DND-41 (cell line): ENCODE results near the gene F8.

ENCODE experiments used
- ATAC-seq: fragments of 200-7000 bp; cut with Tn5 transposase; 3 replicates; pipeline ENCODE4 v1.9.1; 2021; ENCODE audit warnings: low read depth; ENCODE audit not compliant: insufficient read depth
- DNase-seq: peaks from one replicate; pipeline ENCODE4 v3.0.0-alpha.2; 2020
- H2AFZ ChIP-seq: 2 replicates; pipeline ENCODE4 v1.6.0; 2012; ENCODE audit warnings: low read depth, low read length
- H3K27ac ChIP-seq: 2 replicates; pipeline ENCODE4 v1.5.1; 2012; ENCODE audit warnings: low read length, inconsistent platforms
- H3K27me3 ChIP-seq: fragments of 200-600 bp; sonication (generic); 2 replicates; pipeline ENCODE4 v1.6.0; 2012; ENCODE audit warnings: low read length, mild to moderate bottlenecking, inconsistent platforms; ENCODE audit not compliant: insufficient read depth, poor library complexity
- H3K36me3 ChIP-seq: 2 replicates; pipeline ENCODE4 v1.5.1; 2012; ENCODE audit warnings: low read length, inconsistent platforms; ENCODE audit not compliant: insufficient read depth
- H3K4me1 ChIP-seq: 2 replicates; pipeline ENCODE4 v1.5.1; 2012; ENCODE audit warnings: mild to moderate bottlenecking, low read length; ENCODE audit not compliant: insufficient read depth
- H3K4me2 ChIP-seq: 2 replicates; pipeline ENCODE4 v1.6.0; 2012; ENCODE audit warnings: mild to moderate bottlenecking, moderate library complexity, low read length, inconsistent platforms; ENCODE audit not compliant: insufficient read depth
- H3K4me3 ChIP-seq, 2 experiments: fragments of 200-600 bp in 1 of 2; shearing (Covaris generic) in 1 of 2; 2 replicates each; pipeline ENCODE4 v1.5.1; 2012 to 2016; ENCODE audit warnings: inconsistent platforms in 2 of 2, low read length in 2 of 2, mild to moderate bottlenecking in 2 of 2, low read depth in 1 of 2, moderate library complexity in 1 of 2
- H3K79me2 ChIP-seq: 2 replicates; pipeline ENCODE4 v1.6.0; 2012; ENCODE audit warnings: low read length, inconsistent platforms; ENCODE audit not compliant: insufficient read depth
- H3K9ac ChIP-seq: 2 replicates; pipeline ENCODE4 v1.6.0; 2012; ENCODE audit warnings: low read depth, mild to moderate bottlenecking, inconsistent platforms, low read length, moderate library complexity
- H3K9me3 ChIP-seq: 2 replicates; pipeline ENCODE4 v1.5.1; 2012; ENCODE audit warnings: low read length, moderate library complexity, mild to moderate bottlenecking, inconsistent platforms; ENCODE audit not compliant: insufficient read depth, severe bottlenecking
- H4K20me1 ChIP-seq: 2 replicates; pipeline ENCODE4 v1.6.0; 2012; ENCODE audit warnings: low read length; ENCODE audit not compliant: insufficient read depth
- EZH2 ChIP-seq: IDR thresholded peaks from 3 replicates; pipeline ENCODE4 v1.6.1; 2012; ENCODE audit warnings: borderline replicate concordance, low read depth, mild to moderate bottlenecking, moderate library complexity, low read length, inconsistent platforms; ENCODE audit not compliant: severe bottlenecking
- TF ChIP-seq, protein P1 (sequence below): IDR thresholded peaks from 2 replicates; pipeline ENCODE4 v1.5.1; 2012; ENCODE audit warnings: borderline replicate concordance, low read length, moderate library complexity, mild to moderate bottlenecking; ENCODE audit not compliant: poor library complexity, severe bottlenecking; ENCODE audit errors: extremely low read depth

Gene F8

DNA sequence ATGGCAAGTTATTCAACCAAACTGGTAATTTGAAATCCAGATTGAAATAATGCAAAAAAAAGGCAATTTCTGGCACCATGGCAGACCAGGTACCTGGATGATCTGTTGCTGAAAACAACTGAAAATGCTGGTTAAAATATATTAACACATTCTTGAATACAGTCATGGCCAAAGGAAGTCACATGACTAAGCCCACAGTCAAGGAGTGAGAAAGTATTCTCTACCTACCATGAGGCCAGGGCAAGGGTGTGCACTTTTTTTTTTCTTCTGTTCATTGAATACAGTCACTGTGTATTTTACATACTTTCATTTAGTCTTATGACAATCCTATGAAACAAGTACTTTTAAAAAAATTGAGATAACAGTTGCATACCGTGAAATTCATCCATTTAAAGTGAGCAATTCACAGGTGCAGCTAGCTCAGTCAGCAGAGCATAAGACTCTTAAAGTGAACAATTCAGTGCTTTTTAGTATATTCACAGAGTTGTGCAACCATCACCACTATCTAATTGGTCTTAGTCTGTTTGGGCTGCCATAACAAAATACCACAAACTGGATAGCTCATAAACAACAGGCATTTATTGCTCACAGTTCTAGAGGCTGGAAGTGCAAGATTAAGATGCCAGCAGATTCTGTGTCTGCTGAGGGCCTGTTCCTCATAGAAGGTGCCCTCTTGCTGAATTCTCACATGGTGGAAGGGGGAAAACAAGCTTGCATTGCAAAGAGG lies 212.4 kb downstream of the F8 start:
- Histone ChIP-seq H3K9me3 (no peaks in the 10 kb centered on the region), H3K27me3 (no peaks in the 10 kb centered on the region), H2AFZ (no peak overlapping the region), H3K27ac (no peak overlapping the region), H3K4me3 (no peak overlapping the region), H3K4me1 (peaks cover 6% of the 10 kb centered on the region), H3K4me2 (no peak overlapping the region), H4K20me1 (no peaks in the 10 kb centered on the region), H3K79me2 (peaks cover under 1% of the 10 kb centered on the region), H3K36me3 (no peaks in the 10 kb centered on the region), H3K9ac (no peak overlapping the region)
- ATAC-seq (no peak), DNase-seq (no peak)
- no peak for TF ChIP-seq EZH2
- TF ChIP-seq, protein P1, sequence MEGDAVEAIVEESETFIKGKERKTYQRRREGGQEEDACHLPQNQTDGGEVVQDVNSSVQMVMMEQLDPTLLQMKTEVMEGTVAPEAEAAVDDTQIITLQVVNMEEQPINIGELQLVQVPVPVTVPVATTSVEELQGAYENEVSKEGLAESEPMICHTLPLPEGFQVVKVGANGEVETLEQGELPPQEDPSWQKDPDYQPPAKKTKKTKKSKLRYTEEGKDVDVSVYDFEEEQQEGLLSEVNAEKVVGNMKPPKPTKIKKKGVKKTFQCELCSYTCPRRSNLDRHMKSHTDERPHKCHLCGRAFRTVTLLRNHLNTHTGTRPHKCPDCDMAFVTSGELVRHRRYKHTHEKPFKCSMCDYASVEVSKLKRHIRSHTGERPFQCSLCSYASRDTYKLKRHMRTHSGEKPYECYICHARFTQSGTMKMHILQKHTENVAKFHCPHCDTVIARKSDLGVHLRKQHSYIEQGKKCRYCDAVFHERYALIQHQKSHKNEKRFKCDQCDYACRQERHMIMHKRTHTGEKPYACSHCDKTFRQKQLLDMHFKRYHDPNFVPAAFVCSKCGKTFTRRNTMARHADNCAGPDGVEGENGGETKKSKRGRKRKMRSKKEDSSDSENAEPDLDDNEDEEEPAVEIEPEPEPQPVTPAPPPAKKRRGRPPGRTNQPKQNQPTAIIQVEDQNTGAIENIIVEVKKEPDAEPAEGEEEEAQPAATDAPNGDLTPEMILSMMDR = no peak

DNA sequence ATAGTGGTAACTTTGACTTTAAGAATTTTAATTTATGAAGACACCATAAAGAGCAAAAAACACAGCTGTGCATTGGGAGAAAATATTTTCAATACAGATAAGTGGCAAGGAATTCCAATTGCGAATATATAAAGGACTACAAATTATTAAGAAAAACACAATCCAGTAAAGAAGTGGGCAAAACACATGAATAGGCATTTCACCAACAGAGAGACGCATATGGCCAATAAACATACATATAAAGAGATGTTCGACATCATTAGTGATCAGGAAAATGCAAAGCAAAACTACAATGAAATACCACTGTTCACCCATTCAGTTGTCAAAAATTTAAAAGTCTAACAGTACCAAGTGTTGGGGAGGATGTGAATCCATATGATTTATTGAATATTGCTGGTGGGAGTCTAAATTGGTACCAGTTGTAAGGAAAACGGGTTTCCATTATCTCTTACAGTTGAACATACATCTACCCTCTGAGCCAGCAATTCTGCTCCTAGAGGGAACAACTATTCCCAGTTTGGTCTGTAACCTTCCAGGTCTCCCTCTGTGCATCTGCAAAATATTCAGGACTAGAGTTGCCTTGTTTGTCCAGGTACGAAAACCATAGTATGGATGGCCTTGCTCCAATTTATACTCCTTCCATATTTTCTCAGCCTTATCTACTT lies 215.6 kb downstream of the F8 start:
- TF ChIP-seq EZH2 = no peak
- TF ChIP-seq, protein P1 = no peak
- Histone ChIP-seq H3K9ac (no peak overlapping the region), H3K4me2 (no peak overlapping the region), H3K79me2 (peaks cover 26% of the 10 kb centered on the region), H3K36me3 (no peaks in the 10 kb centered on the region), H3K9me3 (no peaks in the 10 kb centered on the region), H3K27me3 (no peaks in the 10 kb centered on the region), H3K27ac (no peak overlapping the region), H3K4me1 (peaks cover 29% of the 10 kb centered on the region), H4K20me1 (no peaks in the 10 kb centered on the region), H2AFZ (no peak overlapping the region), H3K4me3 (no peak overlapping the region)
- ATAC-seq (no peak), DNase-seq (no peak)

DNA sequence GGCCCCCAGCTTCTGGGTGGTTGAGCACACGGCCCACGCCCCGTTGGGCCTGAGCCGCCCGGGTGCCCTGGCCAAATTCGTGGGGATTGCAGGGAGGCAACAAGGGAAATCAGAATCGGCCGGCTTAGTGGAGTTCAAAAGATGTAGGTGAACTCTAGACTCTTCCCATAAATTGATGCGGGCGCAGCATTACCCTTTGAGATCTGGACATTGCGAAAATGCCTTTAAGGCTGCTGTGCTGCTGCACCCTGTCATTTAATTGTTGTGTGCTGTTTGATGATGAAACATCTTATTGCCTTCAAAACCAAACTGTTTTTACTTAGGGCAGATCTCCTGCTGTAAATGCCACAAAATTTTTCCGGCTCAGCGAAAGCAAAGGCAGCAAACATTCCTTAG lies 216.8 kb downstream of the F8 start:
- H4K20me1 ChIP-seq = no peaks in the 10 kb centered on the region
- H3K9me3 ChIP-seq = no peaks in the 10 kb centered on the region
- H2AFZ ChIP-seq = peak overlapping the region; percentile 67
- no peak; the same call in 2 of the 3 replicates for ATAC-seq
- H3K36me3 ChIP-seq = no peaks in the 10 kb centered on the region
- H3K9ac ChIP-seq = peak overlapping the region; percentile 67
- DNase-seq = no peak
- peaks cover 42% of the 10 kb centered on the region for H3K4me1 ChIP-seq
- H3K27ac ChIP-seq = peak overlapping the region; percentile 53
- peak overlapping the region; percentile 23 to 83; a peak in 3 of 4 replicates for H3K4me3 ChIP-seq
- H3K79me2 ChIP-seq = peaks cover 33% of the 10 kb centered on the region
- H3K4me2 ChIP-seq = peak overlapping the region; percentile 82
- H3K27me3 ChIP-seq = no peaks in the 10 kb centered on the region
- no peak for TF ChIP-seq EZH2
- TF ChIP-seq, protein P1 = no peak
